ENCODE measurements around the gene DNAJB12. TPM values are rescaled to one million over a fixed set of nuclear protein-coding genes. Genes with fewer than 3 reads are reported as not detected.

Gene DNAJB12
- total and polyA plus RNA-seq, 10 of the 15 experiments (the other 5 are each of a cell fraction or from before 2014, with no cell fraction given), result 4.6 to 31.6 (median 18.8) TPM

- no peak overlapping the region for H3K27ac ChIP-seq (ENCODE audit: control insufficient read depth, insufficient read depth)
- DNase-seq (ENCODE audit: low read depth, low spot score) (no peak), FAIRE-seq (no peak), ATAC-seq (no peak)
- intact Hi-C loops (cut with micrococcal nuclease; ENCODE audit: unreplicated experiment) (no loop called here), in situ Hi-C loops (cut with MboI) (no loop called here)
- no peak overlapping the region for H3K4me3 ChIP-seq
- 60% methylated on average over 3 of the region's 3 CpGs for WGBS (ENCODE audit: insufficient coverage, insufficient replicate concordance, low lambda C conversion rate, missing lambda C conversion rate)
- no peaks in the 10 kb centered on the region for H3K27me3 ChIP-seq (replicated peaks in 1 of 2; ENCODE audit: control insufficient read depth in 2 of 2, insufficient read depth in 2 of 2, low read length in 1 of 2)
- SMC1A ChIA-PET (ENCODE audit: uncharacterized antibody, unreplicated experiment), result interaction anchor here (3.9 to 7.4 kb wide), 2 partner anchors 12 to 18 kb away, joined by 34 to 62 read pairs; no protein-coding TSS in a partner anchor
- H3K4me2 ChIP-seq (ENCODE audit: control insufficient read depth, insufficient read depth), result no peak overlapping the region
- H3K36me3 ChIP-seq (ENCODE audit: control insufficient read depth in 2 of 2, insufficient read depth in 2 of 2, low read length in 1 of 2), result no peaks in the 10 kb centered on the region
- H3K9ac ChIP-seq (ENCODE audit: control insufficient read depth, insufficient read depth, low read length), result no peak overlapping the region
- CTCF ChIA-PET, result interaction anchor here (2.4 to 7.4 kb wide), 2 partner anchors 13 to 21 kb away, joined by 7 to 59 read pairs; no protein-coding TSS in a partner anchor
- TF ChIP-seq NR2F1 (conservative IDR thresholded peaks at IDR 0.05), result peak; percentile 36
- TF ChIP-seq HCFC1 (IDR thresholded peaks at IDR 0.05; ENCODE audit: low read length), result no peak
- RAD21 ChIA-PET (ENCODE audit: unreplicated experiment), result interaction anchor here (5.9 to 8.4 kb wide), 2 partner anchors 19 to 57 kb away, joined by 73 to 137 read pairs; no protein-coding TSS in a partner anchor
- no peaks in the 10 kb centered on the region for H4K20me1 ChIP-seq (ENCODE audit: control insufficient read depth, insufficient read depth)
- H3K79me2 ChIP-seq (ENCODE audit: control insufficient read depth, insufficient read depth, low read length), result peaks cover 8% of the 10 kb centered on the region
- H3K9me3 ChIP-seq (replicated peaks; ENCODE audit: control insufficient read depth, insufficient read depth, low read length), result no peaks in the 10 kb centered on the region
- no peak overlapping the region for H2AFZ ChIP-seq (ENCODE audit: control insufficient read depth, low read depth, low read length)
- POLR2A ChIA-PET, result interaction anchor here (0.5 to 6.1 kb wide), 6 partner anchors 9 to 465 kb away, joined by 3 to 51 read pairs (median 5); partner anchors contain the start of gene PSAP
- no TSS peak for BruUV-seq (replicated peaks)
- peaks cover 34% of the 10 kb centered on the region for H3K4me1 ChIP-seq (ENCODE audit: control insufficient read depth, insufficient read depth, low read length)
Observed at GRCh38 chr10:72316386-72316700, 38.4 kb downstream of the DNAJB12 start.

- H3K27ac ChIP-seq (ENCODE audit: control insufficient read depth, insufficient read depth), result no peak overlapping the region
- no peaks in the 10 kb centered on the region for H3K36me3 ChIP-seq (ENCODE audit: control insufficient read depth in 2 of 2, insufficient read depth in 2 of 2, low read length in 1 of 2)
- ChIA-PET POLR2A (interaction anchor here (0.6 to 6.1 kb wide), 5 partner anchors 9 to 464 kb away, joined by 3 to 51 read pairs (median 3); partner anchors contain the start of gene PSAP), CTCF (interaction anchor here (1.0 to 7.4 kb wide), 4 partner anchors 12 to 38 kb away, joined by 3 to 59 read pairs (median 5); no protein-coding TSS in a partner anchor), RAD21 (ENCODE audit: unreplicated experiment) (interaction anchor here (8.4 kb wide), 1 partner anchor 20 kb away, joined by 137 read pairs; no protein-coding TSS in a partner anchor), SMC1A (ENCODE audit: uncharacterized antibody, unreplicated experiment) (interaction anchor here (3.9 to 7.4 kb wide), 2 partner anchors 12 to 17 kb away, joined by 34 to 62 read pairs; no protein-coding TSS in a partner anchor)
- no peak overlapping the region for H3K9ac ChIP-seq (ENCODE audit: control insufficient read depth, insufficient read depth, low read length)
- H3K4me3 ChIP-seq, result no peak overlapping the region
- H3K9me3 ChIP-seq (replicated peaks; ENCODE audit: control insufficient read depth, insufficient read depth, low read length), result no peaks in the 10 kb centered on the region
- no peak overlapping the region for H2AFZ ChIP-seq (ENCODE audit: control insufficient read depth, low read depth, low read length)
- no peaks in the 10 kb centered on the region for H3K27me3 ChIP-seq (replicated peaks in 1 of 2; ENCODE audit: control insufficient read depth in 2 of 2, insufficient read depth in 2 of 2, low read length in 1 of 2)
- peaks cover 30% of the 10 kb centered on the region for H3K4me1 ChIP-seq (ENCODE audit: control insufficient read depth, insufficient read depth, low read length)
- H4K20me1 ChIP-seq (ENCODE audit: control insufficient read depth, insufficient read depth), result no peaks in the 10 kb centered on the region
- in situ Hi-C loops (cut with MboI) (no loop called here), intact Hi-C loops (cut with micrococcal nuclease; ENCODE audit: unreplicated experiment) (no loop called here)
- 69% methylated on average over 2 of the region's 2 CpGs for WGBS (ENCODE audit: insufficient coverage, insufficient replicate concordance, low lambda C conversion rate, missing lambda C conversion rate)
- DNase-seq (ENCODE audit: low read depth, low spot score) (no peak), ATAC-seq (no peak), FAIRE-seq (no peak)
- BruUV-seq (replicated peaks), result no TSS peak
- H3K79me2 ChIP-seq (ENCODE audit: control insufficient read depth, insufficient read depth, low read length), result peaks cover 8% of the 10 kb centered on the region
- H3K4me2 ChIP-seq (ENCODE audit: control insufficient read depth, insufficient read depth), result no peak overlapping the region
- no peak for TF ChIP-seq ZNF384 (IDR thresholded peaks at IDR 0.05; ENCODE audit: borderline replicate concordance, low read depth, low read length)
- TF ChIP-seq SUPT20H (IDR thresholded peaks at IDR 0.05; ENCODE audit: borderline replicate concordance, control insufficient read depth, low read depth, low read length), result no peak
- TF ChIP-seq SUZ12 (IDR thresholded peaks at IDR 0.05; ENCODE audit: unreplicated experiment), result no peak
- TF ChIP-seq NRF1 (conservative IDR thresholded peaks at IDR 0.05; ENCODE audit: low read depth, low read length), result no peak
- no peak for TF ChIP-seq IRF3 (IDR thresholded peaks at IDR 0.05)
- no peak for TF ChIP-seq NFIC (IDR thresholded peaks at IDR 0.05; ENCODE audit: low read depth, low read length)
- no peak for TF ChIP-seq ETV6 (conservative IDR thresholded peaks at IDR 0.05 in 1 of 2, IDR thresholded peaks at IDR 0.05 in 1 of 2; ENCODE audit: borderline replicate concordance in 1 of 2, low read depth in 1 of 2)
- TF ChIP-seq SPI1 (IDR thresholded peaks at IDR 0.05; ENCODE audit: borderline replicate concordance, insufficient read depth, low read depth, low read length), result no peak
- TF ChIP-seq BCLAF1 (IDR thresholded peaks at IDR 0.05), result no peak
Observed at GRCh38 chr10:72315611-72316385, 38.9 kb downstream of the DNAJB12 start.

Data from GM12878 (cell line).